ENCODE results near the gene MYT1. TPM values are rescaled to one million over a fixed set of nuclear protein-coding genes. Genes with fewer than 3 reads are reported as not detected.
"Not testable (repeated sequence)": the region's sequence is repeated elsewhere in the genome, so short reads cannot be mapped to it uniquely, and the experiment has no call there.

Gene MYT1
- total and polyA plus RNA-seq, 2 of the 8 experiments (the other 6 are each of a cell fraction or from before 2014, with no cell fraction given): 0.63 to 2.0 TPM

GRCh38 chr20:64286447-64287263, 122.4 kb downstream of the MYT1 start:
- DNase-seq (ENCODE audit: low read depth in 1 of 2, low spot score in 2 of 2); H3K23ac ChIP-seq (ENCODE audit: insufficient read length); H2BK15ac ChIP-seq (ENCODE audit: low read length); H3K4me2 ChIP-seq (ENCODE audit: insufficient read depth in 1 of 2, low read depth in 2 of 2, low read length in 2 of 2); H4K20me1 ChIP-seq (replicated peaks in 1 of 2; ENCODE audit: control insufficient read depth in 1 of 2, insufficient read depth in 2 of 2, low read length in 2 of 2); H4K5ac ChIP-seq (ENCODE audit: insufficient read length, low read depth, low read length); H3K14ac ChIP-seq (ENCODE audit: insufficient read length); H3K56ac ChIP-seq (replicated peaks; ENCODE audit: insufficient read length, low read depth, low read length); H3K79me1 ChIP-seq (ENCODE audit: low read depth, low read length); FAIRE-seq; H2BK120ac ChIP-seq (replicated peaks; ENCODE audit: low read depth, low read length); H3K36me3 ChIP-seq (ENCODE audit: control insufficient read depth in 2 of 4, insufficient read depth in 4 of 4, low read length in 3 of 4); H3K27me3 ChIP-seq (replicated peaks in 1 of 4; ENCODE audit: control insufficient read depth in 3 of 4, extremely low read depth in 1 of 4, insufficient read depth in 3 of 4, low read length in 3 of 4); H2BK12ac ChIP-seq (ENCODE audit: low read depth, low read length); H4K91ac ChIP-seq (replicated peaks; ENCODE audit: insufficient read length, low read length); H3K18ac ChIP-seq (ENCODE audit: extremely low read depth, low read length); POLR2A ChIA-PET (ENCODE audit: partially characterized antibody); H2AK5ac ChIP-seq (ENCODE audit: low read depth, low read length); H3K27ac ChIP-seq (ENCODE audit: low read depth, low read length); H3K4me1 ChIP-seq (replicated peaks in 1 of 4; ENCODE audit: control insufficient read depth in 3 of 4, insufficient read depth in 4 of 4, low read length in 3 of 4); H3K9ac ChIP-seq (replicated peaks in 1 of 4; ENCODE audit: extremely low read depth in 1 of 4, low read depth in 3 of 4, low read length in 3 of 4); H2BK20ac ChIP-seq (ENCODE audit: low read length); H3K79me2 ChIP-seq (ENCODE audit: control insufficient read depth in 1 of 2, insufficient read depth in 2 of 2, low read length in 2 of 2); H3K4me3 ChIP-seq (ENCODE audit: extremely low read depth in 1 of 4, insufficient read depth in 2 of 4, low read depth in 3 of 4, low read length in 4 of 4); H3K4ac ChIP-seq (replicated peaks; ENCODE audit: insufficient read length, low read depth, low read length); H2BK5ac ChIP-seq (ENCODE audit: low read depth, low read length); H2AFZ ChIP-seq (ENCODE audit: low read length): not testable (repeated sequence)
- Histone ChIP-seq H3K23me2 (ENCODE audit: low read depth, low read length) (peaks cover 10% of the 10 kb centered on the region; the same call in 1 of the 2 replicates), H3K9me3 (ENCODE audit: insufficient read depth in 2 of 2, low read depth in 1 of 2, low read length in 1 of 2) (peaks cover 25 to 40% of the 10 kb centered on the region in 2 experiments), H4K8ac (ENCODE audit: extremely low read depth, insufficient read depth, low read length) (peak overlapping the region; percentile 91; the same call in 1 of the 2 replicates)
- 100% methylated on average over 1 to 4 of the region's 30 CpGs for WGBS, 2 experiments (ENCODE audit: extremely low coverage in 1 of 2, insufficient coverage in 1 of 2, insufficient read length in 1 of 2, insufficient replicate concordance in 2 of 2, low coverage in 1 of 2, low lambda C conversion rate in 2 of 2, missing lambda C conversion rate in 1 of 2)
- CTCF ChIA-PET (ENCODE audit: partially characterized antibody): interaction anchor here (0.6 to 1.5 kb wide), 4 partner anchors 32 to 271 kb away, joined by 3 to 5 read pairs (median 4); no protein-coding TSS in a partner anchor
- TF ChIP-seq POLR2AphosphoS5 (IDR thresholded peaks at IDR 0.05; ENCODE audit: low read depth, low read length): 0 out of 2 replicates have a peak, but pooled peaks have one; percentile 37

All from H1 (cell line).